ENCODE results near the gene GOLPH3L.
"Not testable (repeated sequence)": the region's sequence is repeated elsewhere in the genome, so short reads cannot be mapped to it uniquely, and the experiment has no call there.

The GOLPH3L gene

DNA sequence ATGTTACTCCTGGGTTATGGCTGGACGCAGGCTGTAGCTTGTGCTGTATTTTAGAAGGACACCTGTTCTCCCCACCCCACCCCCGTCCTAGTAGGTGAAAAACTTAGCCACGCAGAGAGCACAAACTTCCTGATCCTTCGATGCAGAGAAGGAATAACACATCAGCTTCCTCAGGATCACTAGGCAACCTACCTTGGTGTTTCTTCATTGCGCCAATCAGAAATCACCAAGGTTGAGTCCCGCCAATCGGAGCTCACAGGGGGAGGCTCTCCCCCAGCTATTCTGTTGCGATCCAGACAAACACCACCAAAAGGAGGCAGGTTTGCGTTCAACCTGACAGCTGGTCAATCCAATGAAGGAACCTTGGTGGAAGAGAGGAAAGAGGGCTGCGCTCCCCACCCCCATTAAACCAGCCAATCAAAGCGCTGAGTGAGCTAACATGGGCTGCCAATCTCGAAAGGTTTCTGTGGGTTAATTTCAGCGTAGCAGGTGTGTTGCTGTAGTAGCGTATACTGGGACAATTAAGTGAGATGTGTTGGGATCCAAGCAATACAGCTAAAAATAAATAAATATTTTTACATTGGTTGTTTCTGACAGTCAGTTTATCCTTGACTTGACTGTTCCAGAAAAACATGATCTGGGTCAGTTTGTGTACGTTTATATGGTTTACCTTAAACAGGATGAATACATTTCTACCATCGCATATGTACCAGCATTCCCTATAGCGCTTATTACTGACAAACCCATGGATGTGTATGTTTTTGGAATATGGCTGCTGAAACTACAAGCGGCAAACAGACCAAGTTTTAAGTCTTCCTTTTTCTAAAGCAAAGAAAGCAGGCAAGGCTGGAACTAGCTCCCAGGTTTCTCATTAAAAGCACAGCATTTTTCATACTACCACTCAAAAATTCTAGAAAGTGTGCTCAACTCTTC is at the start of gene GOLPH3L:
Gene GOLPH3L (minus strand): TSS at position 160 of the 933 bp plus-strand sequence. CDS start 2,316 bp downstream, outside the sequence.
- peak; percentile 89 for DNase-seq (ENCODE audit: low spot score)

DNA sequence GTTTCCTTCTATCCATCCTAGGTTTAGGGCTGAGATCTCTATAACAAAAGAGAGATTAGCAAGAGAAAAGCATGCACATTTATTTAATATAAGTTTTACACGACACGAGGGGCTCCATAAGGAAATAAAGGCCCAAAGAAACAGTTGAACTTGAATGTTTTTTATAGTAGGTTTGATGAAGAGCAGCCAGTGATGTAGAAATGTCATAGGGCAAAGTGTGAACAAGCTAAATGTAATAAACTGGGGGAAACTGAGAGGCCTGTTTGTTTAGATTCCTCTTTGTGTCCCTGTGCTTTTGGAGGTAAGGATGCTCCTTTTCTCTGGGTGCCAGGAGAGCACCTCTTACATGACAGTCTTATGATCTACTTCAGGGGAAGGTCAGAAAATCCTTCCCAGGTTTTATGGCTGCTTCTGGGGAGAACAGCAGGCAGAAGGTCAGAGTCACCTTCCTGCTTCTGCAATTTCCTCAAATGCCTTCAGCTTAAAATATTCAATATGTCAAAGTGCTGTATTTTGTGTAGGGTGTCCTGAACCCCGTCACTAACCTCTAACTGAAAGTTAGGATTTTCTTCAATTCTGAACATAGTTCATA is 33.3 kb upstream of the GOLPH3L start:
- no peak for DNase-seq (ENCODE audit: low spot score)

DNA sequence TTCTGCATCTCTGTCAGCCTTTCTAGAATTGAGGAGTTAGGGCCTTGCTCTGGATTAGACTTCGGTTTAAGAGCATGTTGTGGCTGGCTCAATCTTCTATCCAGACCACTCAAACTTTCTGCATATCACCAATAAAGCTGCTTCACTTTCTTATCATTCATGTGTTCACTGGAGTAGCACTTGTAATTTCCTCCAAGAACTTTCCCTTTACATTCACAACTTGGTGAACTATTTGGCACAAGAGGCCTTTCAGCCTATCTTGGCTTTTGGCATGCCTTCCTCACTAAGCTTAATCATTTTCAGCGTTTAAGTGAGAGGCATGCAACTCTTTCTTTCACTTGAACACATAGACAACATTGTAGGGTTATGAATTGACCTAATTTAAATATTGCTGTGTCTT is 27.4 kb upstream of the GOLPH3L start:
- no peak for DNase-seq (ENCODE audit: low spot score)

DNA sequence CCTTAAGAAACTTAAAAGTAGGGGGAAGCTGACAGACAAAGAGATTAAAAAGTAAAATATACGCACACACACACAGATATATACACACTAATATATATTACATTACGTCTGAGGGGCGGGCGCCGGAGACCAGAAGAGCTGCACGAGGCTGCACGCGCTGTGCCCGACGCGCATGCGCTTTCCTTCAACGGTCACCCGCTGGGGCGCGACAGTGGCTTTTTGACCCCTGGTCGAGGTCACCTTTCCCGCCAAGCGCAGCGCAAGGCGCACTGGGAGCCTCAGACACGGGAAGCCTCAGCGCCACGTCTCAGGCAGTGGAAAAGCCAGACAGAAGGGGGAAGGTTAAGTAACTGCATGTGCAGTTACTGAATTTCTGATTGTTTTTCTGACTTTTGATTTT is 23.7 kb upstream of the GOLPH3L start, which contains the start of gene HORMAD1:
Gene HORMAD1 (minus strand): TSS at position 193 of the 400 bp plus-strand sequence. CDS start 1,390 bp downstream, outside the sequence.
- no peak for DNase-seq (ENCODE audit: low spot score)

DNA sequence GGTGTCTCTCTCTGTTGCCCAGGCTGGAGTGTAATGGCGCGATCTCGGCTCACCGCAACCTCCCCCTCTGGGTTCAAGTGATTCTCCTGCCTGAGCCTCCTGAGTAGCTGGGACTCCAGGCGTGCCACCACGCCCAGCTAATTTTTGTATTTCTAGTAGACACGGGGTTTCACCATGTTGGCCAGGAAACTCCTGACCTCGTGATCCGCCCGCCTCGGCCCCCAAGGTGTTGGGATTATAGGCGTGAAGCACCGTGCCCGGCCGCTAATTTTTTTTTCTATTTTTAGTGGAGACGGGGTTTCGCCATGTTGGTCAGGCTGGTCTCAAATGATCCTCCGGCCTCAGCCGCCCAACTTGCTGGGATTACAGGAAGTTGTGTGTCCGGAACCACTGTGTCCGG is 23.1 kb upstream of the GOLPH3L start:
- DNase-seq (ENCODE audit: low spot score): no peak

DNA sequence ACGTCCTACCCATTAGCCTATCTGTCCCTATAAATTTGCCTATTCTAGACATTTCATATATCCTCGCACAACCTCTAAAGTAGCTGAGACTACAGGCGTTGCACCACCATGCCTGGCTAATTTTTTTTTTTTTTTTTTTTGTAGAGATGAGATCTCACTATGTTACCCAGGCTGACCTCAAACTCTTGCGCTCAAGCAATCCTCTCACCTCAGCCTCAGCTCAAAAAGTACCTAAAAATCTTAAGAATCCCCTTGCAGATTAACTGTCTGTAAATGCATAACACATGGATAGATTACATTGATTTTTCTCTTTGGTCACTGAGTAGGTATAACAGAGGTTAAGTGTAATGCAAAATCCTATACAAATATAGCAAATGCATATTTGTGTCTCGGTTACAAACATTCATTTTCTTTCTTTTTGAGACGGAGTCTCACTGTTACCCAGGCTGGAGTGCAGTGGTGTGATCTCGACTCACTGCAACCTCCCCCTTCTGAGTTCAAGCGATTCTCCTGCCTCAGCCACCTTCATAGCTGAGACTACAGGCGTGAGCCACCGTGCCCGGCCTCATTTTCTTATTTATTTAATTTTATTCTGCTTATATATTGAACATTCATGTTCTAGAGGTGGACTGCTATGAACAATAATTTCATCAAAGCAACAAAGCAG is 21.4 kb upstream of the GOLPH3L start:
- DNase-seq (ENCODE audit: low spot score): no peak

DNA sequence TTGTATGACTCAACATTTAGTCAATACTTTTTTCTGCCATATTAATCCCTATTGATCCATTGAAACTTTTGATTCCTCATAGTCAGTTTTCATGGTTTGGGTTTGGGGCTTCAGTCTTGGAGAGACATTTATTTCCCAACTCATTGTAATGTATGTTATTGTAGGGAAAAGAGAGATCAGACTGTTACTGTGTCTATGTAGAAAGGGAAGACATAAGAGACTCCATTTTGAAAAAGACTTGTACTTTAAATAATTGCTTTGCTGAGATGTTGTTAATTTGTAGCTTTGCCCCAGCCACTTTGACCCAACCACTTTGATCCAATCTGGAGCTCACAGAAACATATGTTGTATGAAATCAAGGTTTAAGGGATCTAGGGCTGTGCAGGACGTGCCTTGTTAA is 12.1 kb upstream of the GOLPH3L start:
- not testable (repeated sequence) for DNase-seq (ENCODE audit: low spot score)

DNA sequence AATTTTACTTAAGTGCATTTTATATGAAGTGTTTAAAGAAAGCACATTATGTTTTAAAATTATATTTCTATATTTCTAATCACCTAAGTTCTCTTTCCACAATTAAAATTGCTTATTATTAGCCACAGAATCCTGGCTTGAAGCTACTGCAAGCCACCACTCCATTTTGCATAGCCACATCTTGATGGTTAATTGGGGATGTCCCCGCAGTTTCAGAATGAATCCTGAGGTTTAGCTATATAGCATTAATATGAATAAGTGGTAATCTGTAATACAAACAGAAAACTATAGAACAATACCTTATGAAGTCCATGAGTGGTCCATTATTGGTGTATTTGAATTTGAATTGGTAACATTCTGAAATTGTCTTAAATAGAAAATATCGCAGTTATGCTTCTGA is 11.6 kb upstream of the GOLPH3L start:
- DNase-seq (ENCODE audit: low spot score): no peak

DNA sequence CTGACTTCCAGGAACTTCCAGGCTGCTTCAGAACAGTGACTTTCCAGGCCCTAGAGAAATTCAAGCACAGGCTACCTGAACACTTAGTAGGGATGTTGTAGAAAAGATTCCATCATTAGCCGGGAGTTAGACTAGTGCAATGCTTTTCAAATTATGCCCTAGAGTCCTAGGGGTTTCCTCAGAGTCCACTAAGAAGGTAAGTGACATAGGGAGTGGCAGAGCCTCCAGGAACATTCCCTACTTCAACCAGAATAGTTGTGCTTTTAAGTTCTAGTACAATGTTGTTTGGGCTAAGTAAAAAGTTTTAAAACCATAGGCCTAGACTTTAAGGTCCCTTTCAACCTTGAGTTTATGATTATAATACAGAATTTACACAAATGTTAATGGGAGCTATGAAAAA is 9.1 kb upstream of the GOLPH3L start:
- DNase-seq (ENCODE audit: low spot score): no peak

DNA sequence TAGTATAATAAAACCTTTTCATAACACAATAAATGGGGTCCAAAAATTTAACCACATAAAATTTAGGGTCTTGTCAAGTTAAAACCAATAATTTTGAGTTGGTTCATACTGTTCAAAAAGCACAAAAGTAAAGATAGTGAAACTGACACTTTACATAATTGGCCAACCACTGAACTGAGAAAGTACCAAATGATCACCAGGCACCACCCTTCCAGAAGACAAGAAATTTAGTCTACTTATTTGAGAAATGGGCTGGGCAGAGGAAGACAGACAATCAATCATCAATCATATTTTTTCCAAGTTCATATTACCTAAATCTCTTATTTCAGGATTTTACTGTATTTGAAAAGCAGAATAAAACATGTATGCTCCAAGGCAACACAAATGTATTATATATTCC is 6.5 kb upstream of the GOLPH3L start:
- DNase-seq (ENCODE audit: low spot score): no peak

DNA sequence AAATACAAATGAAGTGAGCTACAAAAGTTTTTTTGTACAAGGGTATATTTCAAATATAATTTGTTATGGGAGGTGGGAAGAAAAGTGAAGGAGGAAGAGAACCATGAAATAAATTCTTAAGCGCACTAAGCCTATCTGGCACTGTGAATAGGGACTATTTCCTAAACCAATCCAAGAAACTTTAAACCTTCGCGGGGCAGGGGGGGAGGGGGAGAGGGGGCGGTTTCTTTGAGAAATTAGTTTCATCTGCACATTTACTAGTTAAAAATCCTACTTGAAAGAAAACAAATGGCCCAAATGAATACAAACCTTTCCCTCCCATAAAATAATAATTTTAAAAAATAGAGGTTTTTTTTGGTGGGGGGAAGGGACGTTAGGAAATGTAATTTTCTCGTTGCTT is 364 bp downstream of the GOLPH3L start:
- DNase-seq (ENCODE audit: low spot score): no peak

DNA sequence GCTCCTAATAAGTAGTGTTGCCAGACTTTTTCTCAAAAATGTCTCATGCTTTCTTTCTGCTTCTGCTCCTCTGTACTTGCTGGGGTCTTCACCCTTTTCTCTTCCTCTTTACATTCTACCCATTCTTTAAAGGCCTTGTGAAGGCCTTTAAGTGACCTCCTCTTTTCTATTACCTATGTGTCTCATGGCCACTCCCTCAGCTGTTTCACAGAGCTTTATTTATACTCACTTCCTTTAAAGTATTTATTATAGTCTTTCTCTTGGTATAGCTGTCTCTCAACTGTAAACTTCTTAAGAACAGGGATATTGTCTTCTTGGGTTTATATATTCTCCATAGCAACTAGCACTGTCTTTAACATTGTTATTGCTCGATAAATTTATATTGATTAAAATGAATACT is 792 bp downstream of the GOLPH3L start:
- no peak for DNase-seq (ENCODE audit: low spot score)

DNA sequence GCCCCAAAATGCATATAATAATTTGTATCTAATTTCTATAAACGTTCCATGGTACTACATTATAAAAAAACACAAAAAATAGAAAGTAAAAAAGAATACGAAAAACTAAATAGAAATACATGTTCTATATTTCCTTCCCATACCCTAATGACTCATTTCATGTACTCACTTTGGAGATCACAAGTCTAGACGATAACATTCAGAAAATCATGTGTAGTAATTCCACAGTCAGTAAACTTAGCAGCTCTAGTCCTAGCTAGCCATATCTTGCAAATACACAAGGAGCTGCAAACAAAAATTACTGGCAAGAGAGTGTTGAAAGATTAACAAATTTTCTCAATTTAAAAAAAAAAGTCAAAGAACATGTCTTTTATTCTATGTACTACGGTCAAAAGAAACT is 1.4 kb downstream of the GOLPH3L start:
- no peak for DNase-seq (ENCODE audit: low spot score)

DNA sequence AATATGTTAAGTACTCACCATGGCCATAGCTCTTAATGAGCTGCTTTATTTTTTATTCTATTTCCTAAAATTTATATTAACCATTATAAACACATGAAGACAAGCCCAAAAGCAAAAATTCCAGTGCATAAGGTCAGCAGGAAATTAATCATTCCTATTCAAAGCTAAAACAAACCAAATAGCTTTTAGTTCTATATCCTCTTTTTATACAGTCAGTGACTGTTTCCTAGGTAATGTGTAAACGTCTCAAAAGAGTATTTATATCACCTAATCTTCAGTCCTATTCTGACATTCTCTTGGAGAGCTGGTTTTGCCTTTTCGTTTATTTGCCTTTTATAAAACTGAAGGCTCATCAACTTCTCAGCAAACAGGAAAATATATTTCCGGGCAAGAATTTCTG is 4.2 kb downstream of the GOLPH3L start:
- DNase-seq (ENCODE audit: low spot score): no peak

DNA sequence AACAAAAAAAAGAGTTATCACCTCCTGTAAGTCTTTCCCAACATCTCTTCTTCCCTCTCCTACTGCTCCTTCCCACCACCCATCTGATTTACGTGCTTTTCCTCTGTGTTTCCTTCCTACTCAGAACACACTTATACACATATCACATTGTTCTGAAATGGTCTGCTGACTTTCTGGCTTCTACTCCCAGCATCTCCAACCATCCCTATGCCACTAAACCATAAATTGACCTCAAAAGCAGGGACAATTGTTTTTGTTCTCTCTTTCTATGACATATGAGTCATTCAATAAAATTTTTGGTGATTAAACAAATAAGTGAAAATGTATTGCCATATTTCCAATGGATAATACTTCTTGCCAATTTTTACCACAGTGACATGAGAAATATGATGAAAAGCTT is 8.2 kb downstream of the GOLPH3L start:
- no peak for DNase-seq (ENCODE audit: low spot score)

DNA sequence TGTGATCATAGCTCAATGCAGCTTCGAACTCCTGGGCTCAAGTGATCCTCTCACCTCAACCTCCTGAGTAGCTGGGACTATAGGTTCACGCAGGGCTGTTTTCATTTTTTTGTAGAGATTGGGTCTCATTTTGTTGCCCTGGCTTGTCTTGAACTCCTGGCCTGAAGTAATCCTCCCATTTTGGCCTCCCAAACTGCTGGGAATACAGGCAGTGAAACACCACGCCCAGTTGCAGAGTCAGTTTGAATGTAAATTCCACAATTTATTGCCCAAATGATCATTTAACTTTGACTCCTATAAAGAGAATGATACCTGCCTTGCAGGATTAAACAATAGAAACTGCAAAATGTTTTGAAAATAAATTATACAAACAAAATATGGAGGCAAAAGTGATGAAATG is 10.7 kb downstream of the GOLPH3L start:
- DNase-seq (ENCODE audit: low spot score): no peak

DNA sequence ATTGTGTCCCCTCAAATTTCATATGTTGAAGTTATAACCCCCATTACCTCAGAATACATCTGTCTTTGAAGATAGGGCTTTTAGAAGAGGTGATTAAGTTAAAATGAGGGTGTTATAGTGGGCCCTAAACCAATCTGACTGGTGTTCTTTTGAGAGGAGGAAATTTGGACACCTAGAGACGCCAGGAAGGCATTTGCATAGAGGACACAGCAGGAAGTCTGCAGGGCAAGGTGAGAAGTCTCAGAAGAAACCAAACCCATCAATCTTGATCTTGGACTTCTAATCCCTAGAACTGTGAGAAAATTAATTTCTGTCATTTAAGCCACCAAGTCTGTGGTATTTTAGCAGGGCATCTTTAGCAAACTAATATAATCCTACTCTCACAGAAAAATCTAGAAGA is 13.0 kb downstream of the GOLPH3L start:
- no peak for DNase-seq (ENCODE audit: low spot score)

DNA sequence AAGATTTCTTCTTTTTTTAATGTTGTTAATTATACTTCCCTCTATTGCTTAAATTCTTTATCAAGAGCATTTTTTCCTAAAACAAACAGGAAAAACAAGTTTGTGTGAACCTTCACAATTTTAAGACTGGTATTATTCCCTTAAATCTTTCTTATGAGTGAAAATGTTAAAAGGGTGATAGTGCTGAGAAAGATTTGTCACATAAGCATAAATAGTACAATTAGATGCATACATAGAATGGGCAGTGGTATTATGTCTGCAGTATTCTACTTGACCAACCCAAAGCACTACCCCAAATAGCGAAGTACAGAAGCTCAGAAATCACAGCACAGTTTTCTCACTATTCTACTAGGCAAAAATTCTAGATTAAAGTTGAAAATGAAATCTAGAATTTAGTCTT is 18.0 kb downstream of the GOLPH3L start:
- DNase-seq (ENCODE audit: low spot score): no peak

DNA sequence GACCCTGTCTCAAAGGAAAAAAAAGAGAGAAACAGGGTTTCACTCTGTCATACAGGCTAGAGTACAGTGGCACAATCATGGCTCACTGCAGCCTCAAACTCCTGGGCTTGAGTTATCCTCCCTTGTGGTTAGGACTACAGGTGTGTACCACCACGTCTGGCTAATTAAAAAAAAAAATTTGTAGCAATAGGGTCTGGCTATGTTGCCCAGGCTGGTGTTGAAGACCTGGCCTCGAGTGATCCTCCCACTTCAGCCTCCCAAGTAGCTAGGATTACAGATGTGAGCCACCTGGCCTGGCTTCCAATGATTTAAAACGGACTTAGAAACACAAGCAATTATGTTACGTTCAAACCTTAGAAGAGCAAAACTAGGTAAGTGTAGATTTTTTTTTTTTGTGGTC is 22.1 kb downstream of the GOLPH3L start:
- no peak for DNase-seq (ENCODE audit: low spot score)

DNA sequence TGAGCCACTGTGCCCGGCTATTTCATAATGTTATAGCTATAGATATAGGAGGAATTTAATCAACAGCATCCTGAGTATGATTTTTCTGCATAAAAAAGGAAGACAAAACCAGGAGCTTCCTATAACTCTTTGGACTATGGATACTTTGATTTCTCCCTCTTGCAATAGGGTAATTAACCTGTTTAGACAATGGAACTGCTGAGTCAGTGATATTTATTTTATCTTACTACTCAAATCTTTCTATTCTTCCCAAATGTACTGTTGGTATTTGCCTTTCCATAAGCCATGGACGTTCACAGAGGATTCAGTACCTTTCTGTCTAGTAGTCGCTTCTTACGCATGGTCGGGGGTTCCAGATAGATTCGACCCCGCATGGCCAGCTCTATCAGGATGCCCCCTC is 33.6 kb downstream of the GOLPH3L start:
- DNase-seq (ENCODE audit: low spot score): no peak

DNA sequence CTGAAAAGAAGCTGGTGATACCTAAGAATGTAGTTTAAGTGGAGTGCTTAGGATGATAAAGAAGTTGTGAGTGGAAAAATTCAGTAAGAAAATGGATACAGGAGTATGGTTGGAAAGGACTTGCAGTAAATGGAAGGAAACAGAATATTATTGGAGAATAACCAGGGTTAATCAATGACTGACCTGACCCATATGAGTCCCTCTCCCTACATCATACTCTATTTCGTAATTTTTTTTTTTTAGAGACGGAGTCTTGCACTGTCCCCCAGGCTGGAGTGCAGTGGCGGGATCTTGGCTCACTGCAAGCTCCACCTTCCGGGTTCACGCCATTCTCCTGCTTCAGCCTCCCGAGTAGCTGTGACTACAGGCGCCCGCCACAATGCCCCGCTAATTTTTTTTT is 34.1 kb downstream of the GOLPH3L start:
- DNase-seq (ENCODE audit: low spot score): no peak

DNA sequence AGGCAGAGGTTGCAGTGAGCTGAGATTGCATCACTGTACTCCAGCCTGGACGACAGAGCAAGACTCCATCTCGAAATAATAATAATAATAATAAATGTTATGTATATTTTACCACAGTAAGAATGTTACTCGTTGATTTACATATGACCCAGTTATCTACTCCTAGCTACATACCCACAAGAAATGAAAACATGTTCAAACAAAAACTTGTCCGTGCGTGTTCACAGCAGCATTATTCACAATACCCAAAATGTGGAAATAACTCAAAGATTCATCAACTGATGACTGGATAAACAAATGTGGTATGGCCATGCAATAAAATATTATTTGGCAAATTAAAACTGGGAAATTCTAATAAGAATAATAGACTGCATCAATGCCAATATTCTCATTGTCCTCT is 35.8 kb downstream of the GOLPH3L start:
- no peak for DNase-seq (ENCODE audit: low spot score)

DNA sequence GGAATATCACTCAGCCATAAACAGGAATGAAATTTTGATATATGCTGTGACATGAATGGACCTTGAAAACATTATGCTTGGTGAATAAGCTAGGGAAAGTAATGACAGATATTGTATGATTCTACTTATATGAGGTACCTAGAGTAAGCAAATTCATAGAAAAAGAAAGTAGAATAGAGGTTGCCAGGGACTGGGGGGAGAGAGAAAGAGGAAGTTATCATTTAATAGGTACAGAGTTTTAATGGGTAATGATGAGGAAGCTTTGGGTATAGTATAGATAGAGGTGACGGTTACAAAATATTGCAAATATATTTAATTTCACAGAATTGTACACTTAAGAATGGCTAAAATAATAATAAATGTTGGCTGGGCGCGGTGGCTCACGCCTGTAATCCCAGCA is 36.4 kb downstream of the GOLPH3L start:
- DNase-seq (ENCODE audit: low spot score): no peak

All from left forelimb (tissue), 1 donor.